Caco-2 (cell line): Measurements from ENCODE around the gene PRAC2. TPM values are rescaled to one million over a fixed set of nuclear protein-coding genes. Genes with fewer than 3 reads are reported as not detected.
"Not testable (repeated sequence)": the region's sequence is repeated elsewhere in the genome, so short reads cannot be mapped to it uniquely, and the experiment has no call there.

Experiments
- BruUV-seq: library from RNA; stranded (reverse); fragments of 400-500 nt; replicated peaks from 2 replicates; lab custom pipeline; 2021; lab: Mats Ljungman, UMichigan
- CTCF ChIA-PET: fragments of 300-600 bp; sonication (Branson Sonifier 250); formaldehyde crosslinking; loops from one replicate; lab custom pipeline; 2022; ENCODE audit warnings: antibody characterized with exemption; lab: Charles Lee
- POLR2A ChIA-PET: fragments of 300-600 bp; sonication (Branson Sonifier 250); formaldehyde crosslinking; loops from one replicate; lab custom pipeline; 2022; ENCODE audit warnings: antibody characterized with exemption; lab: Charles Lee
- DNase-seq, 2 experiments: peaks; one replicate each; pipeline versions ENCODE4 v3.0.0 to v3.0.0-alpha.2; 2020 to 2022
- H3K27me3 ChIP-seq: replicated peaks from 2 replicates; pipeline ENCODE4 v1.6.0; 2011; ENCODE audit warnings: low read length; ENCODE audit not compliant: control insufficient read depth, insufficient read depth
- H3K36me3 ChIP-seq: 2 replicates; pipeline ENCODE4 v1.5.1; 2011; ENCODE audit warnings: low read length; ENCODE audit not compliant: control insufficient read depth, insufficient read depth
- H3K4me1 ChIP-seq: fragments of 250-450 bp; sonication (Bioruptor Pico); 2 replicates; pipeline ENCODE4 v1.5.1; 2020; ENCODE audit warnings: mild to moderate bottlenecking
- H3K4me3 ChIP-seq: 2 replicates; pipeline ENCODE4 v1.5.1; 2011; ENCODE audit warnings: low read depth, mild to moderate bottlenecking, control low read depth, low read length
- H3K9me3 ChIP-seq: fragments of 250-450 bp; sonication (Bioruptor Pico); 2 replicates; pipeline ENCODE4 v1.5.1; 2020; ENCODE audit warnings: mild to moderate bottlenecking, moderate library complexity
- H3K27ac Mint-ChIP-seq: one replicate; pipeline ENCODE4 v1.8.0; 2022; ENCODE audit warnings: mixed read lengths; ENCODE audit not compliant: unreplicated experiment
- H3K27me3 Mint-ChIP-seq: one replicate; pipeline ENCODE4 v1.8.0; 2022; ENCODE audit warnings: mixed read lengths; ENCODE audit not compliant: insufficient read depth, unreplicated experiment
- H3K36me3 Mint-ChIP-seq: one replicate; pipeline ENCODE4 v1.8.0; 2022; ENCODE audit warnings: mild to moderate bottlenecking, mixed read lengths; ENCODE audit not compliant: insufficient read depth, unreplicated experiment
- H3K4me1 Mint-ChIP-seq: one replicate; pipeline ENCODE4 v1.8.0; 2022; ENCODE audit warnings: low read depth, mixed read lengths; ENCODE audit not compliant: unreplicated experiment
- H3K4me3 Mint-ChIP-seq: one replicate; pipeline ENCODE4 v1.8.0; 2022; ENCODE audit warnings: mild to moderate bottlenecking, moderate library complexity, mixed read lengths; ENCODE audit not compliant: unreplicated experiment
- H3K9me3 Mint-ChIP-seq: one replicate; pipeline ENCODE4 v1.8.0; 2022; ENCODE audit warnings: mixed read lengths; ENCODE audit not compliant: unreplicated experiment
- CTCF ChIP-seq, 2 experiments: fragments of 200-600 bp in 1 of 2; IDR thresholded peaks; 1 replicate in 1 of 2; 2 replicates in 1 of 2; pipeline versions ENCODE4 v1.5.1 to v1.8.0; 2011 to 2022; ENCODE audit warnings: antibody characterized with exemption in 1 of 2, control low read depth in 1 of 2, inconsistent platforms in 1 of 2, low read depth in 1 of 2, low read length in 1 of 2, mild to moderate bottlenecking in 1 of 2, moderate library complexity in 1 of 2; ENCODE audit not compliant: insufficient read depth in 1 of 2, severe bottlenecking in 1 of 2, unreplicated experiment in 1 of 2
- intact Hi-C: fragments of 100-400 bp; cut with micrococcal nuclease; formaldehyde crosslinking; loops from one replicate; pipeline ENCODE4 v1.10.0; 2022; ENCODE audit not compliant: unreplicated experiment
- total RNA-seq: library from RNA; stranded (reverse); gene quantifications from 2 replicates; pipeline ENCODE4 v1.2.3, GENCODE V29; 2022

Gene PRAC2
- total RNA-seq, 1 experiment from 2014 or later: not detected

DNA sequence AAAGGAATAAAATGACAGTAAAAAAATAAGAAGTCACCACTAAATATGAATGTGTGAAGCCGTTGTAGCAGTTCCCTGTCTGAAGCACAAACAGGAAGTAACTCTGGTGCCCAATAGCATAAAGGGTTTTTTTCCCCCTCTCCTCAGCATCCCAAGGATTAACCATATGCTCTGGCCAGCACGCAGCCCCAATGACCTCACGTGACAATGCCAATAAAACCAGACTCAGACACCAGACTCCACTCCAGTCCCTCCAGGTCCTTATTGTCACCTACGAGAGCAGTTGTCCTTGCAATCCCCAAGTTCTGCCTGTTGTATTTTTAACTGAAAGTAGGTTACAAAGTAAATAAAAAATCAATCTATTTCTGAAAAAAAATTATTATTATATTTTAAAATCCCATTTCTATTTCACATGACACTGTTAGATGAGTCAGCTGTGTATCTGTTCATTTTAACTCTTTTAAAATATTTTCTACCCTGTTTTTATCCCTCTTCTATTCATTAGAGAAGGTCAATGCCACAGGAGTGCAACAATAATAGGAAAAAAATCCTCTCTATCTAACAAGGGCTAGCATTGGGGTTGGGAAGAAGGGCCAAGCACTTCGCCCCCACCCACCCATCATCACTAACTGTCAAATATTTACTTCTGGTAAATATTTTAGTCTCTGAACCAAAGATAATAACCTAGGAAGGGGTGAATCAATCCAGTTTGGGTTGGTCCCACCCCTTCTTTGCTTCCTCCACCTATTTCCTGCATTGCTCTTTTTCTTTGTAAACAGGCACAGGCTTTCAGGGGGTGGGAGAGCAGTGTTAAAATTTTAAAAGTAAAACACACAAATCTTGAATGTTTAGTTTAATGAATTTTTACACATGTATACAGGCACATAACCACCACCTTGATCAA is 7.2 kb upstream of the PRAC2 start:
- DNase-seq: peak in 1 of 2 experiments; percentile 43
- BruUV-seq: no TSS peak
- POLR2A ChIA-PET: no interaction called here

GRCh38 chr17:48716549-48716948 is 6.4 kb upstream of the PRAC2 start:
- H3K27ac Mint-ChIP-seq, H3K36me3 Mint-ChIP-seq, H3K4me1 ChIP-seq, H3K36me3 ChIP-seq, H3K9me3 ChIP-seq, H3K4me3 ChIP-seq, H3K27me3 ChIP-seq, H3K27me3 Mint-ChIP-seq, H3K4me3 Mint-ChIP-seq, H3K9me3 Mint-ChIP-seq, BruUV-seq, H3K4me1 Mint-ChIP-seq, intact Hi-C loops: not testable (repeated sequence)
- POLR2A ChIA-PET: interaction anchor here (0.5 kb wide), 1 partner anchor 42 kb away, joined by 11 read pairs; no protein-coding TSS in a partner anchor
- CTCF ChIA-PET: interaction anchor here (1.1 kb wide), 1 partner anchor 38 kb away, joined by 3 read pairs; no protein-coding TSS in a partner anchor
- DNase-seq: peak in 1 of 2 experiments; percentile 32

More for the DNA sequence above, 7.2 kb upstream of the PRAC2 start:
- H3K27me3 ChIP-seq: no peaks in the 10 kb centered on the region; the same call in none of the 2 replicates
- no peaks in the 10 kb centered on the region for H3K36me3 Mint-ChIP-seq
- peaks cover 6% of the 10 kb centered on the region for H3K4me1 ChIP-seq
- CTCF ChIA-PET: interaction anchor here (1.1 kb wide), 2 partner anchors 9 to 37 kb away, joined by 3 read pairs; no protein-coding TSS in a partner anchor
- no peak overlapping the region for H3K27ac Mint-ChIP-seq
- intact Hi-C loops: no loop called here
- no peak overlapping the region for H3K4me3 Mint-ChIP-seq
- H3K4me3 ChIP-seq: no peak overlapping the region
- H3K27me3 Mint-ChIP-seq: no peaks in the 10 kb centered on the region
- no peak for TF ChIP-seq CTCF (IDR thresholded peaks at IDR 0.05; ENCODE audit: insufficient read depth in 1 of 2, low read depth in 1 of 2, low read length in 1 of 2, severe bottlenecking in 1 of 2, unreplicated experiment in 1 of 2)
- no peaks in the 10 kb centered on the region for H3K36me3 ChIP-seq
- H3K4me1 Mint-ChIP-seq: no peaks in the 10 kb centered on the region
- no peaks in the 10 kb centered on the region for H3K9me3 ChIP-seq
- H3K9me3 Mint-ChIP-seq: no peaks in the 10 kb centered on the region

DNA sequence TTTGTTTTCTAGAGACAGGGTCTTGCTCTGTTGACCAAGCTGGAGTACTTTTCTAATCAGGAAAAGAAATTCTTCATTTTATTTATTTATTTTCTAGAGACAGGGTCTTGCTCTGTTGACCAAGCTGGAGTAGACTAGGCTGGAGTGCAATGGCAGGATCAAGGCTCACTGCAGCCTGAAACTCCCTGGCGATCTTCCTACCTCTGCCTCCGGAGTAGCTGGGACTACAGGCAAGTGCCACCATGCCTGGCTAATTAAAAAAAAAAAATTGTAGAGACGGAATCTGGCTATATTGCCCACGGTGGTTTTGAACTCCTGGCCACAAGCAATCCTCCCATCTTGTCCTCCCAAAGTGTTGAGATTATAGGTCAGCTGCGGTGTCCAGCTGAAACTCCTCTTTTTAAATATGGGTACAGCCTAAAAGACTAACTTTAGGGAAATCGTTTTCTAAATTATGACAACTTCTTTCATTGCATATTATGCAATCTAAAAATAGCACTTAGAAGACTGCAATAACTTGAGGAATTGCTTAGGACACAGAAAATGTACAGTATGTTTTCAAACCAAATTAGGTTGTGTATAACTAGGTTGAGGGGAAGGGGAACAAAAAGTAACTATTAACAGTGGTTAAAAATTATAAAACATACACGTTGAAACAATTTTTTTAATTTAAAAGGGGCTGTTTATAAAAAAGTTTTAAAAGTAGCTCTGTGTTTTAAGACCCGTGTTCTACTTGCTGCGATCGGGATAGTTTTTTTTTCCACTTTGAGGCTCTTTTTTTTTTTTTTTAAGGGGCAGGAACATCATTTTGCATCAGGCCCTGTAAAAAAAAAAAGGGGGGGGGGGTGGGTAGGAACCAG is 5.4 kb upstream of the PRAC2 start:
- no peaks in the 10 kb centered on the region for H3K36me3 Mint-ChIP-seq
- Histone ChIP-seq H3K4me3 (no peak overlapping the region), H3K9me3 (no peaks in the 10 kb centered on the region), H3K27me3 (no peaks in the 10 kb centered on the region; the same call in none of the 2 replicates), H3K4me1 (peaks cover 6% of the 10 kb centered on the region), H3K36me3 (no peaks in the 10 kb centered on the region)
- H3K27me3 Mint-ChIP-seq: no peaks in the 10 kb centered on the region
- intact Hi-C loops: no loop called here
- no TSS peak for BruUV-seq
- no peaks in the 10 kb centered on the region for H3K9me3 Mint-ChIP-seq
- DNase-seq: peak in 1 of 2 experiments; percentile 13
- H3K4me3 Mint-ChIP-seq: no peak overlapping the region
- POLR2A ChIA-PET: interaction anchor here (0.6 kb wide), 1 partner anchor 12 kb away, joined by 3 read pairs; no protein-coding TSS in a partner anchor
- CTCF ChIA-PET: interaction anchor here (0.5 to 2.1 kb wide), 4 partner anchors 11 to 161 kb away, joined by 3 to 6 read pairs (median 4); partner anchors contain the start of gene HOXB13
- TF ChIP-seq CTCF (IDR thresholded peaks at IDR 0.05; ENCODE audit: insufficient read depth in 1 of 2, low read depth in 1 of 2, low read length in 1 of 2, severe bottlenecking in 1 of 2, unreplicated experiment in 1 of 2): no peak
- no peaks in the 10 kb centered on the region for H3K4me1 Mint-ChIP-seq
- H3K27ac Mint-ChIP-seq: no peak overlapping the region
